ENCODE measurements around the gene ABCB7.
"Not testable (repeated sequence)": the region's sequence is repeated elsewhere in the genome, so short reads cannot be mapped to it uniquely, and the experiment has no call there.

The ABCB7 gene

GRCh38 chrX:75061701-75062100 is 94.4 kb downstream of the ABCB7 start:
- no peaks in the 10 kb centered on the region for H3K4me1 ChIP-seq (ENCODE audit: insufficient read depth, low read length, severe bottlenecking)
- H4K20me1 ChIP-seq (ENCODE audit: insufficient read depth, low read length), result no peaks in the 10 kb centered on the region
- TF ChIP-seq CTCF (IDR thresholded peaks at IDR 0.05; ENCODE audit: low read length), result no peak
- no peak for TF ChIP-seq EZH2 (IDR thresholded peaks at IDR 0.05; ENCODE audit: borderline replicate concordance, low read length)
- no peak overlapping the region for H2AFZ ChIP-seq (ENCODE audit: low read length)
- H3K4me3 ChIP-seq (ENCODE audit: low read depth, low read length, poor library complexity, severe bottlenecking), result no peak overlapping the region
- H3K9me3 ChIP-seq (ENCODE audit: low read length), result no peaks in the 10 kb centered on the region
- no peaks in the 10 kb centered on the region for H3K9me2 ChIP-seq (ENCODE audit: low read depth, low read length)
- H3K27me3 ChIP-seq (ENCODE audit: insufficient read depth, low read length), result no peaks in the 10 kb centered on the region
- no peak overlapping the region for H3K9ac ChIP-seq (ENCODE audit: low read length)
- H3K79me2 ChIP-seq (ENCODE audit: insufficient read depth, low read length), result no peaks in the 10 kb centered on the region
- no peak overlapping the region for H3K4me2 ChIP-seq (ENCODE audit: low read length)
- peaks cover 21% of the 10 kb centered on the region; the same call in 1 of the 2 replicates for H3K36me3 ChIP-seq (ENCODE audit: insufficient read depth, low read length)
- H3F3A ChIP-seq (ENCODE audit: insufficient read depth, low read length), result no peaks in the 10 kb centered on the region
- no peak overlapping the region for H3K27ac ChIP-seq (ENCODE audit: low read depth, low read length, poor library complexity, severe bottlenecking)

GRCh38 chrX:75051047-75051446 is 105.0 kb downstream of the ABCB7 start:
- Histone ChIP-seq H3K27me3 (ENCODE audit: insufficient read depth, low read length) (no peaks in the 10 kb centered on the region), H3K9ac (ENCODE audit: low read length) (no peak overlapping the region), H3K79me2 (ENCODE audit: insufficient read depth, low read length) (no peaks in the 10 kb centered on the region)

GRCh38 chrX:75045369-75045768 is 110.7 kb downstream of the ABCB7 start:
- Histone ChIP-seq H3K27me3 (ENCODE audit: insufficient read depth, low read length) (no peaks in the 10 kb centered on the region), H3K27ac (ENCODE audit: low read depth, low read length, poor library complexity, severe bottlenecking) (no peak overlapping the region), H2AFZ (ENCODE audit: low read length) (no peak overlapping the region), H3K36me3 (ENCODE audit: insufficient read depth, low read length) (no peaks in the 10 kb centered on the region), H3K4me1 (ENCODE audit: insufficient read depth, low read length, severe bottlenecking) (no peaks in the 10 kb centered on the region), H3F3A (ENCODE audit: insufficient read depth, low read length) (no peaks in the 10 kb centered on the region), H4K20me1 (ENCODE audit: insufficient read depth, low read length) (no peaks in the 10 kb centered on the region), H3K79me2 (ENCODE audit: insufficient read depth, low read length) (no peaks in the 10 kb centered on the region), H3K9ac (ENCODE audit: low read length) (no peak overlapping the region), H3K4me3 (ENCODE audit: low read depth, low read length, poor library complexity, severe bottlenecking) (no peak overlapping the region), H3K9me3 (ENCODE audit: low read length) (no peaks in the 10 kb centered on the region), H3K4me2 (ENCODE audit: low read length) (no peak overlapping the region), H3K9me2 (ENCODE audit: low read depth, low read length) (no peaks in the 10 kb centered on the region)
- TF ChIP-seq CTCF (IDR thresholded peaks at IDR 0.05; ENCODE audit: low read length) (no peak), EZH2 (IDR thresholded peaks at IDR 0.05; ENCODE audit: borderline replicate concordance, low read length) (no peak)

More at GRCh38 chrX:75051047-75051446, 105.0 kb downstream of the ABCB7 start:
- no peak for TF ChIP-seq EZH2 (IDR thresholded peaks at IDR 0.05; ENCODE audit: borderline replicate concordance, low read length)
- TF ChIP-seq CTCF (IDR thresholded peaks at IDR 0.05; ENCODE audit: low read length), result no peak
- Histone ChIP-seq H3K9me3 (ENCODE audit: low read length) (no peaks in the 10 kb centered on the region), H3K4me2 (ENCODE audit: low read length) (no peak overlapping the region), H3F3A (ENCODE audit: insufficient read depth, low read length) (no peaks in the 10 kb centered on the region), H3K4me3 (ENCODE audit: low read depth, low read length, poor library complexity, severe bottlenecking) (no peak overlapping the region), H2AFZ (ENCODE audit: low read length) (no peak overlapping the region), H3K4me1 (ENCODE audit: insufficient read depth, low read length, severe bottlenecking) (no peaks in the 10 kb centered on the region), H3K36me3 (ENCODE audit: insufficient read depth, low read length) (peaks cover 3% of the 10 kb centered on the region; the same call in 1 of the 2 replicates), H3K27ac (ENCODE audit: low read depth, low read length, poor library complexity, severe bottlenecking) (no peak overlapping the region), H4K20me1 (ENCODE audit: insufficient read depth, low read length) (no peaks in the 10 kb centered on the region), H3K9me2 (ENCODE audit: low read depth, low read length) (no peaks in the 10 kb centered on the region)

GRCh38 chrX:75044142-75044541 is 111.9 kb downstream of the ABCB7 start:
- H3K4me1 ChIP-seq (ENCODE audit: insufficient read depth, low read length, severe bottlenecking); H3K27me3 ChIP-seq (ENCODE audit: insufficient read depth, low read length); H3K4me3 ChIP-seq (ENCODE audit: low read depth, low read length, poor library complexity, severe bottlenecking); H3K9me2 ChIP-seq (ENCODE audit: low read depth, low read length); H2AFZ ChIP-seq (ENCODE audit: low read length); H3K36me3 ChIP-seq (ENCODE audit: insufficient read depth, low read length); H3K9ac ChIP-seq (ENCODE audit: low read length); H3K79me2 ChIP-seq (ENCODE audit: insufficient read depth, low read length); H3K9me3 ChIP-seq (ENCODE audit: low read length); H4K20me1 ChIP-seq (ENCODE audit: insufficient read depth, low read length); H3F3A ChIP-seq (ENCODE audit: insufficient read depth, low read length); H3K4me2 ChIP-seq (ENCODE audit: low read length); H3K27ac ChIP-seq (ENCODE audit: low read depth, low read length, poor library complexity, severe bottlenecking): not testable (repeated sequence)
